A549 (cell line): ENCODE results near the gene SEZ6L2.

Experiments used
- ESRRA ChIP-seq: fragments of 150-350 bp; IDR thresholded peaks from 2 replicates; pipeline ENCODE4 v1.6.1; 2014; ENCODE audit warnings: mild to moderate bottlenecking, low read length, borderline replicate concordance
- FOXS1 ChIP-seq: fragments of 250-450 bp; sonication (Bioruptor Pico); IDR thresholded peaks from 2 replicates; pipeline ENCODE4 v1.5.0; 2020; ENCODE audit warnings: mild to moderate bottlenecking, moderate library complexity
- POLR2A ChIP-seq: IDR thresholded peaks from 2 replicates; pipeline ENCODE4 v1.6.1; 2012; ENCODE audit warnings: mild to moderate bottlenecking, low read length
- RFX5 ChIP-seq: fragments of 450-650 bp; IDR thresholded peaks from 2 replicates; pipeline ENCODE4 v1.7.1; 2014; ENCODE audit warnings: antibody characterized with exemption, mild to moderate bottlenecking, moderate library complexity
- TF ChIP-seq, protein P1 (sequence below): fragments of >200 bp; sonication (Bioruptor Twin); formaldehyde crosslinking; IDR thresholded peaks from 3 replicates; pipeline ENCODE4 v1.5.1; 2016

DNA sequence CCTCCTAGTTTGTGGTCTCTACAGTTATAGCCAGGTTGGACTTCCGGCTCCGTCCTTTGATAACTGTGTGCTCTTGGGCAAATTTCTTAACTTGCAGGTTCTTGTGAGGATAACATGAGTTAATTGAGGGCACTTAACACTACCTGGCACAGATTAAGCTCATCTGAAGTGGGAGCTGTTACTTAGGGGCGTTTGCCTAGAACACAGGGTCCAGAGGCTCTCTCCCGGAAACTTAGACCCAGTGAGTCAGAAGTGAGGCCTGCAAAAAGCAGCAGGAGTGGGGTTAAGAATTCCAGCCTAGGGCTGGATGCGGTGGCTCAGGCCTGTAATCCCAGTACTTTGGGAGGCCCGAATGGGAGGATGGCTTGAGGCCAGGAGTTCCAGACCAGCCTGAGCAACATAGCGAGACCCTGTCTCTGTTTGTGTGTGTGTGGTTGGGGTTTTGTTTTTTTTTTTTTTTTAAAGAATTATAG lies 77.7 kb downstream of the SEZ6L2 start:
- TF ChIP-seq, protein P1, sequence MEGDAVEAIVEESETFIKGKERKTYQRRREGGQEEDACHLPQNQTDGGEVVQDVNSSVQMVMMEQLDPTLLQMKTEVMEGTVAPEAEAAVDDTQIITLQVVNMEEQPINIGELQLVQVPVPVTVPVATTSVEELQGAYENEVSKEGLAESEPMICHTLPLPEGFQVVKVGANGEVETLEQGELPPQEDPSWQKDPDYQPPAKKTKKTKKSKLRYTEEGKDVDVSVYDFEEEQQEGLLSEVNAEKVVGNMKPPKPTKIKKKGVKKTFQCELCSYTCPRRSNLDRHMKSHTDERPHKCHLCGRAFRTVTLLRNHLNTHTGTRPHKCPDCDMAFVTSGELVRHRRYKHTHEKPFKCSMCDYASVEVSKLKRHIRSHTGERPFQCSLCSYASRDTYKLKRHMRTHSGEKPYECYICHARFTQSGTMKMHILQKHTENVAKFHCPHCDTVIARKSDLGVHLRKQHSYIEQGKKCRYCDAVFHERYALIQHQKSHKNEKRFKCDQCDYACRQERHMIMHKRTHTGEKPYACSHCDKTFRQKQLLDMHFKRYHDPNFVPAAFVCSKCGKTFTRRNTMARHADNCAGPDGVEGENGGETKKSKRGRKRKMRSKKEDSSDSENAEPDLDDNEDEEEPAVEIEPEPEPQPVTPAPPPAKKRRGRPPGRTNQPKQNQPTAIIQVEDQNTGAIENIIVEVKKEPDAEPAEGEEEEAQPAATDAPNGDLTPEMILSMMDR: no peak
- TF ChIP-seq ESRRA (no peak), RFX5 (no peak), FOXS1 (no peak), POLR2A (no peak)
